Stimulated activated CD4-positive, alpha-beta T cell treated with anti-CD3 and anti-CD28 coated beads, Interleukin-12 subunit alpha, Interleukin-12 subunit beta, amount 100 ng/mL, for 24 hours (primary cell): ENCODE results near the gene TCP10L.
"Not testable (repeated sequence)": the region's sequence is repeated elsewhere in the genome, so short reads cannot be mapped to it uniquely, and the experiment has no call there.

Source experiments
- DNase-seq, 2 experiments: peaks; one replicate each; pipeline ENCODE4 v3.0.0-alpha.2; 2020; ENCODE audit warnings: low read depth in 2 of 2

The TCP10L gene

GRCh38 chr21:32585042-32585710 is at the start of gene TCP10L:
TCP10L (minus strand) TSS chr21:32585523; CDS start chr21:32584304, 1,219 bp downstream.
- DNase-seq = no peak

GRCh38 chr21:32626621-32627196 is 41.4 kb upstream of the TCP10L start:
- no peak for DNase-seq

GRCh38 chr21:32618218-32618617 is 32.9 kb upstream of the TCP10L start:
- DNase-seq = not testable (repeated sequence)

GRCh38 chr21:32613436-32614043 is 28.2 kb upstream of the TCP10L start:
- no peak for DNase-seq

GRCh38 chr21:32612999-32613337 is 27.6 kb upstream of the TCP10L start:
- no peak for DNase-seq

- peak; percentile 78 for DNase-seq
These were observed 27.0 kb upstream of the TCP10L start, which contains the start of gene CFAP298 for GRCh38 chr21:32612075-32612998. CFAP298 (minus strand) TSS chr21:32612377; CDS start chr21:32612243, 134 bp downstream.

GRCh38 chr21:32611471-32611997 is 26.2 kb upstream of the TCP10L start:
- peak in 1 of 2 experiments; percentile 42 for DNase-seq

- not testable (repeated sequence) for DNase-seq
These were observed 25.6 kb upstream of the TCP10L start for GRCh38 chr21:32610940-32611339.

- DNase-seq = no peak
These were observed 23.5 kb upstream of the TCP10L start for GRCh38 chr21:32608851-32609250.

GRCh38 chr21:32605469-32605868 is 20.1 kb upstream of the TCP10L start:
- DNase-seq = no peak

- no peak for DNase-seq
These were observed 19.1 kb upstream of the TCP10L start for GRCh38 chr21:32604464-32604863.

GRCh38 chr21:32603131-32603530 is 17.8 kb upstream of the TCP10L start:
- no peak for DNase-seq

GRCh38 chr21:32602099-32602498 is 16.8 kb upstream of the TCP10L start:
- no peak for DNase-seq

- DNase-seq = no peak
These were observed 14.2 kb upstream of the TCP10L start for GRCh38 chr21:32599526-32599925.

GRCh38 chr21:32599091-32599490 is 13.8 kb upstream of the TCP10L start:
- no peak for DNase-seq

- no peak for DNase-seq
These were observed 11.9 kb upstream of the TCP10L start for GRCh38 chr21:32597205-32597604.

- DNase-seq = no peak
These were observed 10.1 kb upstream of the TCP10L start for GRCh38 chr21:32595431-32595830.

GRCh38 chr21:32593690-32594089 is 8.4 kb upstream of the TCP10L start:
- no peak for DNase-seq

GRCh38 chr21:32592929-32593502 is 7.7 kb upstream of the TCP10L start:
- no peak for DNase-seq

GRCh38 chr21:32590130-32590529 is 4.8 kb upstream of the TCP10L start:
- no peak for DNase-seq

- DNase-seq = no peak
These were observed 2.3 kb upstream of the TCP10L start for GRCh38 chr21:32587651-32588050.
